Naive B cell (primary cell): ENCODE data around the gene PMPCA. TPM values are rescaled to one million over a fixed set of nuclear protein-coding genes. Genes with fewer than 3 reads are reported as not detected.

ENCODE experiments used
- ATAC-seq, 2 donors: fragments of 150-1000 bp; cut with Tn5 transposase; 2 replicates each; pipeline ENCODE4 v1.10.0; 2021; ENCODE audit warnings: low read depth in 2 of 2, mild to moderate bottlenecking in 2 of 2, moderate library complexity in 2 of 2
- DNase-seq: peaks from one replicate; pipeline ENCODE4 v3.0.0; 2022
- H3K27ac Mint-ChIP-seq, 6 donors: one replicate each; pipeline ENCODE4 v1.8.0; 2020 to 2022; ENCODE audit warnings: mild to moderate bottlenecking in 6 of 6, mixed read lengths in 6 of 6, moderate library complexity in 5 of 6, inconsistent platforms in 2 of 6
- H3K27me3 Mint-ChIP-seq, 3 donors: one replicate each; pipeline ENCODE4 v1.8.0; 2021 to 2022; ENCODE audit warnings: mixed read lengths in 3 of 3, mild to moderate bottlenecking in 1 of 3
- H3K36me3 Mint-ChIP-seq, 2 donors: one replicate each; pipeline ENCODE4 v1.8.0; 2020 to 2022; ENCODE audit warnings: mixed read lengths in 2 of 2, inconsistent platforms in 1 of 2, mild to moderate bottlenecking in 1 of 2
- H3K4me1 Mint-ChIP-seq, 3 donors: one replicate each; pipeline ENCODE4 v1.8.0; 2020 to 2022; ENCODE audit warnings: mixed read lengths in 3 of 3, inconsistent platforms in 1 of 3, mild to moderate bottlenecking in 1 of 3, moderate library complexity in 1 of 3
- H3K4me3 Mint-ChIP-seq, 8 donors: one replicate each; pipeline ENCODE4 v1.8.0; 2020 to 2022; ENCODE audit warnings: mild to moderate bottlenecking in 8 of 8, mixed read lengths in 8 of 8, moderate library complexity in 8 of 8, inconsistent platforms in 2 of 8
- H3K9me3 Mint-ChIP-seq, 7 donors: one replicate each; pipeline ENCODE4 v1.8.0; 2020 to 2022; ENCODE audit warnings: mixed read lengths in 7 of 7, mild to moderate bottlenecking in 5 of 7, inconsistent platforms in 2 of 7, moderate library complexity in 1 of 7
- polyA plus RNA-seq, 6 donors: library from polyadenylated mRNA; unstranded; fragments of 300-500 nt; fragmentation: Illumina TruSeq; gene quantifications; one replicate each; pipeline ENCODE4 v1.2.3, GENCODE V29; 2021; ENCODE audit warnings: low read depth in 6 of 6

The PMPCA gene
- polyA plus RNA-seq, 6 donors from 2014 or later, result 28.1 to 39.8 (median 35.1) TPM

DNA sequence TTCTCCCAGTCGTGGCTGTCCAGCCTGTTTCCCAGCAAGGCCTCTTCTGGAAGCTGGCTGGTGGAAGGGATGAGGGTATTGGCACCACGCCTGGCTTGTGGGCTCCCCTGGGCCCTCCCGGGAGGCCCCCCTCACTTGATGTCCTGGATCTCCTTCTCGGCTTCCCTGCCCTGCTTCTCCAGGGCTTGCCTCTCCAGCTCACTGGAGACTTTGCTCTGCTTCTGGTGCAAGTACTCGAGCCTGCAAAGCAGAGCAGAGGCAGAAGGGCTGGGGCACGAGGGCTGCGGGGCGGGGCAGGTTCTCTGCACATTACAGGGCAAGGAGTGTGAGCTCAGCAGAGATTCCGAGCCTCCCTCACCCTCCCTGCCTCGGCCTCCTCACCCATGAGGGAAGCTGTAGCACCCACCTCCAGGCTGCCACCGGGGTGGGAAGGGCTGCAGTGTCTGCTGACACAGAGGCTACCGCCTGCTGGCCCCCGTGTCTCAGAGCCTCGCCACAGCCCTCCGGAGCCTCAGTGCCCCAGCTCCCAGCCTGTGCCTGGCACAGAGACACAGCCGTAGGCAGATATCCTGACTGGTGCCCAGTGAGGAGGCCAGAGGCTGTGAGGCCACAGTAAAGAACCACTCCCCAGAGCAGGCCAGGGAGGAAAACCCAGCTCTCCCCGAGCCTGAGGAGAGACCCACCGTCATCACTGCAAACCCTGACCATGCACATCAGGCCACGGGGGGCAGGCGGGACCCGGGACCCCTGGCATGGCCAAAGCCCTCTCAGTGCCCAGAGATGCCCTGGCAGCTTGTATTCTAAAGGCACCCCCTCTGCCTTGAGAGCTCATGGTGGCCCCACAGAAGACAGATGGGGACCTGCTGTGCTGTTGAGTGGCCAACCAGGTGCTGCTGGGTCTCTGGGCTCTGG, 17.7 kb upstream of the PMPCA start:
- no peak overlapping the region for H3K27ac Mint-ChIP-seq
- no peak for ATAC-seq
- DNase-seq, result no peak
- no peaks in the 10 kb centered on the region for H3K9me3 Mint-ChIP-seq
- H3K36me3 Mint-ChIP-seq, result peaks cover 9 to 12% of the 10 kb centered on the region in 2 donors
- no peaks in the 10 kb centered on the region for H3K4me1 Mint-ChIP-seq
- H3K4me3 Mint-ChIP-seq, result no peak overlapping the region
- H3K27me3 Mint-ChIP-seq, result no peaks in the 10 kb centered on the region

GRCh38 chr9:136393531-136393930, 16.9 kb upstream of the PMPCA start:
- peaks cover under 1 to 5% (median 4%) of the 10 kb centered on the region in 3 donors for H3K4me1 Mint-ChIP-seq
- ATAC-seq (no peak), DNase-seq (no peak)
- no peaks in the 10 kb centered on the region for H3K27me3 Mint-ChIP-seq
- no peak overlapping the region for H3K4me3 Mint-ChIP-seq
- no peaks in the 10 kb centered on the region for H3K9me3 Mint-ChIP-seq
- H3K36me3 Mint-ChIP-seq, result peaks cover 9 to 12% of the 10 kb centered on the region in 2 donors
- no peak overlapping the region for H3K27ac Mint-ChIP-seq

- Mint-ChIP-seq H3K9me3 (no peaks in the 10 kb centered on the region), H3K4me3 (no peak overlapping the region), H3K27ac (no peak overlapping the region), H3K36me3 (peaks cover 9 to 12% of the 10 kb centered on the region in 2 donors), H3K27me3 (no peaks in the 10 kb centered on the region), H3K4me1 (peaks cover 9 to 14% (median 13%) of the 10 kb centered on the region in 3 donors)
- ATAC-seq (no peak), DNase-seq (no peak)
These were observed 16.0 kb upstream of the PMPCA start for GRCh38 chr9:136394312-136395019.

DNA sequence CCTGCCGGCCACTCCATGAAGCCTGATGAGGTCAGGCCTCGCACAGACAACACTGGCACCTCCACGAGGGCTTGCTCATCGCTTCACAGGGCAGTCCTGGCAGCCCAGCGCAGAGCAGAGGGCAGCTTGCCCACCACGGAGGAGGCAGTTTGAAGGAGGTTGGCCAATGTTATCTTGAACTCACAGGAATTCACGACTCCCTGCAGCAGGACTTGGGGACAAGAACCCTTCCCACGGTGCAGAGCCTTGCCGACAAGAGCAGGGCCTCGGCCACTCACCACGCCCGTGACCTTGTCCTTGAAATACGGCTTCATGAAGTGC, 15.5 kb upstream of the PMPCA start:
- Mint-ChIP-seq H3K4me1 (peaks cover 9 to 15% (median 13%) of the 10 kb centered on the region in 3 donors), H3K27ac (no peak overlapping the region), H3K9me3 (no peaks in the 10 kb centered on the region), H3K36me3 (peaks cover 5 to 12% of the 10 kb centered on the region in 2 donors), H3K27me3 (no peaks in the 10 kb centered on the region), H3K4me3 (no peak overlapping the region)
- ATAC-seq, result no peak
- no peak for DNase-seq

DNA sequence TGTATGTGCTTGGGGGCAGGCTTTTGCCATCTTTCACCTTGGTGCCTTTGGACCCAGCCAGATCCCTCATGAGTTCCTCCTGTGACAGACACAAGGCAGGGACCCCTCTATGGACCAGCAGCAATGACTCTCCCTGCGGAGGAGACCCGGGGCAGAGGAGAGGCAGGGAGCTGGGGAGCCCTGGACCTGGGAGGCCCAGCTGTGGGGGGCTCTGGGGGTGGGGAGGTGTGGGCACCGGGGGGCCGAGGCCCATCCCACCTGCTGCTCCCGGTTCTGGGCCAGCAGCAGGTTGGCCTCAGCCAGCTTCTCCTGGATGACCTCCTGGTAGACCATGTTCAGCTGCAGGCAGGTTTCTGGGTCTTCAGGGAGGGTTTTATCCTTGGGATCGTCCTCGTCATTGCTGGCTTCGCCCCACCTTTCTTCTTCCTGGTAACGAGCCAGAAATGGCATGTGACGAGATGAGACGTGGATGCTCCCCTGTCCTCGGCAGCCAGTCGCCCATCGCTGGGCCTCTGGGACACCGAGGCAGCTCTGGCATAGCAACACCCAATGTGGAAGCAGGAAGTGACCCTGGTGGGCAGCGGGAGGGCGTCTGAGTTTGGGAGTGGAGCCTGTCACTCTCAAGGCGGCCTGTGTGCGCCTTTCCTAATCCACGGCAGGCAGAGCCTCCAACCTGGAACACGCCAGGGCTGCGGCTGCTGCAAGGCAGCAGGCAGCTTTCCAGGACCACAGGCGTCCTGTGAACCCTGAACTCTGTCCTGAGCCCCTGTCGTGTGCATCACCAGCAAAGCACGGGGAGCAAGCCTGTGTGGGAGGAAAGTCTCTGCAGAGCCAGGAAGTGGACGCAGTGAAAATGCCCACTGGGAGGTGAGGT, 14.9 kb upstream of the PMPCA start:
- peaks cover 9 to 15% (median 13%) of the 10 kb centered on the region in 3 donors for H3K4me1 Mint-ChIP-seq
- no peak for ATAC-seq
- H3K27me3 Mint-ChIP-seq, result no peaks in the 10 kb centered on the region
- H3K27ac Mint-ChIP-seq, result no peak overlapping the region
- DNase-seq, result no peak
- no peak overlapping the region for H3K4me3 Mint-ChIP-seq
- H3K9me3 Mint-ChIP-seq, result no peaks in the 10 kb centered on the region
- H3K36me3 Mint-ChIP-seq, result peaks cover 5 to 12% of the 10 kb centered on the region in 2 donors

GRCh38 chr9:136396219-136396515, 14.3 kb upstream of the PMPCA start:
- ATAC-seq, result no peak

GRCh38 chr9:136397643-136398042, 12.8 kb upstream of the PMPCA start:
- Mint-ChIP-seq H3K4me1 (peaks cover 9 to 26% (median 19%) of the 10 kb centered on the region in 3 donors), H3K27ac (no peak overlapping the region), H3K9me3 (no peaks in the 10 kb centered on the region), H3K27me3 (no peaks in the 10 kb centered on the region), H3K36me3 (no peaks in the 10 kb centered on the region), H3K4me3 (peak overlapping the region in 1 of 8 donors; percentile 94)
- no peak for ATAC-seq
- no peak for DNase-seq

More at GRCh38 chr9:136396219-136396515, 14.3 kb upstream of the PMPCA start:
- DNase-seq, result no peak
- Mint-ChIP-seq H3K36me3 (peaks cover 4 to 11% of the 10 kb centered on the region in 2 donors), H3K27me3 (no peaks in the 10 kb centered on the region), H3K9me3 (no peaks in the 10 kb centered on the region), H3K27ac (no peak overlapping the region), H3K4me3 (no peak overlapping the region), H3K4me1 (peaks cover 9 to 15% (median 13%) of the 10 kb centered on the region in 3 donors)

- peaks cover 9 to 31% (median 21%) of the 10 kb centered on the region in 3 donors for H3K4me1 Mint-ChIP-seq
- peak overlapping the region in 1 of 6 donors; percentile 33 for H3K27ac Mint-ChIP-seq
- H3K36me3 Mint-ChIP-seq, result no peaks in the 10 kb centered on the region
- H3K4me3 Mint-ChIP-seq, result peak overlapping the region; percentile 80 to 94 (median 88)
- no peak for DNase-seq
- ATAC-seq, result no peak
- H3K9me3 Mint-ChIP-seq, result no peaks in the 10 kb centered on the region
- H3K27me3 Mint-ChIP-seq, result no peaks in the 10 kb centered on the region
These were observed 12.2 kb upstream of the PMPCA start for GRCh38 chr9:136398286-136398685.

GRCh38 chr9:136399176-136400037, 11.1 kb upstream of the PMPCA start:
- peak overlapping the region in 5 of 6 donors; percentile 62 to 94 (median 85) for H3K27ac Mint-ChIP-seq
- H3K9me3 Mint-ChIP-seq, result no peaks in the 10 kb centered on the region
- peak; percentile 38 for DNase-seq
- H3K36me3 Mint-ChIP-seq, result no peaks in the 10 kb centered on the region
- no peaks in the 10 kb centered on the region for H3K27me3 Mint-ChIP-seq
- H3K4me3 Mint-ChIP-seq, result peak overlapping the region; percentile 80 to 94 (median 88)
- ATAC-seq, result peak; percentile 19 to 28
- H3K4me1 Mint-ChIP-seq, result peaks cover 18 to 42% (median 33%) of the 10 kb centered on the region in 3 donors

- Mint-ChIP-seq H3K27me3 (no peaks in the 10 kb centered on the region), H3K4me3 (peak within 1 kb of the TSS; percentile 80 to 94 (median 88)), H3K9me3 (no peaks in the 10 kb centered on the region), H3K4me1 (peaks cover 25 to 50% (median 41%) of the 10 kb centered on the region in 3 donors), H3K36me3 (no peaks in the 10 kb centered on the region), H3K27ac (peak within 1 kb of the TSS in 5 of 6 donors; percentile 62 to 94 (median 85))
- ATAC-seq (peak; percentile 73 to 77), DNase-seq (peak; percentile 86)
These were observed 10.2 kb upstream of the PMPCA start, which contains the start of gene SNAPC4 for GRCh38 chr9:136400038-136400834. SNAPC4 (minus strand) TSS chr9:136400170; CDS start chr9:136398428, 1,742 bp downstream.

DNA sequence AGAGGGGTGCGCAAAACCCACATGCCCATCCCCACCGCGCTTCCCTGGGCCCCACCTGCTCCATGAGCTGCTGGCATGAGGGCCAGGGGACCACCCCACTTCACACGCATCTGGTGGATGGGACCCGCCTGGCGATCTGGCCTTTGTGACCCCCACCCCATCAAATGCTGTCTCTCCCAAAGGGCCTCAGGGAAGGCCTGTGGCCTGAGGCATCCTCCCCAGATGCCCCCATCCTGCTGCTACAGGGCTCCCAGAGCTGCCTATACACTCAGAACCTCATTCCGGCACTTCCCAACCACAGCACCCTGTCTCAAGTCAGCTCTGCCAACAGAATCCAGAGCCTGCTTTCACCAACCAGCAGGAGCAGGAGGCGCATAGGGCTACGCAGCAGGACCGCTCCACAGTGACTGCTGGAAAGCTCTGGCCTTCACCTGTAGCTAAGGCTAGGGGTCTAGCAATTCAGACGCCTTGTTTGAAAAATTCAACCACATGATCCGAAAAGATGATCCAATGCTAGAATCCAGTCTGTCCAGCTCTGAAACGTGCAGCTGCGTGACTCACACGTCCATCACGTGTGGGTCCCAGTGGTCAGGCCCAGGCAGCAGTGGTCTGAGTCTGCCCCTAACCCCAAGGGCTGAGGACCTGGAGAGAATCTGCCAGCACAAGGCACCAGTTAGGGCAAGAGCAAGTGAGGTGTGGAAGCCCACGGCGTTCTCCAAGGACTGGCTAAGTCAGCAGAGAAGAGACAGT, 9.1 kb upstream of the PMPCA start:
- ATAC-seq (no peak), DNase-seq (no peak)
- Mint-ChIP-seq H3K9me3 (no peaks in the 10 kb centered on the region), H3K36me3 (no peaks in the 10 kb centered on the region), H3K27me3 (no peaks in the 10 kb centered on the region), H3K4me1 (peaks cover 25 to 59% (median 42%) of the 10 kb centered on the region in 3 donors), H3K4me3 (peak overlapping the region in 5 of 8 donors; percentile 41 to 94 (median 76)), H3K27ac (peak overlapping the region in 4 of 6 donors; percentile 80 to 89 (median 82))
